HG02678 (cell line): Measurements from ENCODE around the gene CYTIP.

Experiments
- ATAC-seq: cut with Tn5 transposase; IDR thresholded peaks from one replicate; pipeline ENCODE4 v1.9.1; 2021; ENCODE audit warnings: mild to moderate bottlenecking, moderate library complexity; ENCODE audit not compliant: unreplicated experiment

CYTIP gene

GRCh38 chr2:157443795-157444640 is at the start of gene CYTIP:
Gene CYTIP (minus strand): TSS chr2:157444089. CDS start chr2:157444020, 69 bp downstream.
- peak; percentile 41 for ATAC-seq

DNA sequence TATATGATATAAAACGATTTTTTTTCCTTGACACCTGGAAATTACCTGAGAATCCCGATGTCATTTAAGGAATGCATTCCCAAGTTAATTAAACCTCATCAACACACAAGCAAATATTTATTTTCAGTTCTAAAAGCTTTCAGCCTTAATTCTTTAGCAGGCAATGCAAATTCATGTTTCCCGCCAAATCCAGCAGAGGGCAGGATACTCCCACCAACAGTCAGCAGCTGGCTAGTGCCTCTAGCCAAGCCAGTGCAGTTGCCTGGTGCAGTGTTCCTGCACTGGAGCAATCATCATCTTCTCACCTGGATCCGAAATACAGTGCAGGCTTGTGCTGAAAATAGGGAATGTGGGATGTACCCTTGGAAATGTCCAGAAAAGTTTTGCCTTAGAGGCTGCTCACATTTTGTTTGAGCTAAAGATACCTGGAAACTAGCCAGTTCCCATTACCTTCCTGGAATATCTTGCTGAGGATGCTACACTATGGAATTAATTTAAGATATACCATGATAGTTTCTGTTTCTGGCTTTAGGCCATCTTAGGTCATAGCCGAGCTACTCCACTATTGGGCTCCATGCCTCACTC is 48.4 kb upstream of the CYTIP start:
- peak; percentile 97 for ATAC-seq

GRCh38 chr2:157489983-157490382 is 46.1 kb upstream of the CYTIP start:
- no peak for ATAC-seq

DNA sequence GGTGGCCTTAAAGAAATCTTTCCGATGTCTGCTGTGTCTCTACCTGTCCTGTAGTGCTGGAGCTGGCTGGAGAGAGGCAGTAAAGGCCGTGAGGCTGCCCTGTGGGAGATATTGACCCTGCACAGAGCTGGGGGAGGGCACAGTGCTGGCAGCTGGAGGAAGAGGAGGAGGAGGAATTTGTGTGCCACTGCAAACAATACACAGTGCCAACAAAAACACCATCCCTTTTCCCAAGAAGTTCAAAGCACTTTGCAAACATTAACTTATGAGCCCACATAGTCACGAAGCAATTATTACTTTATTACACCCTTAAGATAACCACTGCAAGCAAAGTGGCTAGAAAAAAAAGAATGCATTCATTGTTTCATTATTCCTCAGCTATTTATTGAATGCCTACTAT is 45.0 kb upstream of the CYTIP start:
- no peak for ATAC-seq

DNA sequence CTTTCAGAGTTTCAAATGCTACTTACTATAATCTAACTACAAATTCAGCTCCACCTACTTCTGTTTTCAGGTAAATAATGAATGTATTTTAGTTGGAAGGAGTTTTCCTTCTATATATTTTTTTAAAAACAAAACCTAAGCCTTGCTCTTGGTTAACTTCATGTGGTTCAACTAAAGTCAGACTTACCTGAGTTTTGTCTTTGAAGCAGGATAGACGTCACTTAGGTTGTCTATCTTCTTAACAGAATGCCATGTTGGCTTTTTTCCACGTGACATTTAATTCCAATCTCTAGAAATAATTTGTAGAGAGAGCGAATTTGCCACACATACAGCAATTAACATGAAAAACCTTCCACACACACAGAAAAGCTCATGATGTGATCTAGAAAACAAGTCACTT is 43.9 kb upstream of the CYTIP start:
- no peak for ATAC-seq

GRCh38 chr2:157487271-157487610 is 43.4 kb upstream of the CYTIP start:
- ATAC-seq: no peak

GRCh38 chr2:157486596-157487270 is 42.8 kb upstream of the CYTIP start:
- no peak for ATAC-seq

GRCh38 chr2:157480182-157480961 is 36.5 kb upstream of the CYTIP start:
- peak; percentile 80 for ATAC-seq

- ATAC-seq: peak; percentile 39
Observed at GRCh38 chr2:157479081-157480027, 35.5 kb upstream of the CYTIP start.

- no peak for ATAC-seq
Observed at GRCh38 chr2:157477919-157478318, 34.0 kb upstream of the CYTIP start.

DNA sequence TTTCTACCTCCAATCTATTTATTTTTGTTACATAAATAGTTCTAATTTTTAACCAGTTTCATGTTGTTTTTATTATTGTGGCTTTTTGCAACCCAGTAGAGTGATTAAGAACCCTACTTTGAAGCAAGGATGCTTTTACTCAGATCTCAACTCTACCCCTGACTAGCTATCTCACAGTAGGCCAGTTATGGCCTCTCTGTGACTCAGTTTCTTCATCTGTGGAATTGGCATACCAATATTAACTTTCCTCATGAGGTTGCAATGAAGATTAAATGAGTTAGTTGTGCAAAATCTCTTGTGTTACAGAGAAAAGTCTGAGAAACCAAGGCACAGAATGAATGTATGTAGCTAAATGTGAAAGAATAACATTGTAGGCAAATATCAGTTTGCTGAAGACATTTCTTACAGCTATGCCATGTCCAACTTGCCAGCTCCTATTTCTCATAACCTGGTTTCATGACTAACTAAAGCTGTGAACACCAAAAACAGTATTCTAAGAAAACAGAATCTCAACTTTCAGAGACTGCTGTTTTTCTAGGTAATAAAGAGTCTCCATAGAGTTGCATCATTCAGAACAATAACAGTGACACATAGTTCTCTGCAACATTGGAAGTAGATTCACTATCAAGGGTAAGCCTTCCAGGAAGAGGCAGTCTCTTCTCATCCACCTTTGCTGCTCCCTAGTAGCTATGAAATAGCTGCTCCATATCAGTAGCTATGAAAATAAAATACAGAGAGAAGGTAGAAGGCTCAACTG is 33.2 kb upstream of the CYTIP start:
- no peak for ATAC-seq

GRCh38 chr2:157475722-157476390 is 32.0 kb upstream of the CYTIP start:
- ATAC-seq: no peak

- no peak for ATAC-seq
Observed at GRCh38 chr2:157473581-157473980, 29.7 kb upstream of the CYTIP start.

- no peak for ATAC-seq
Observed at GRCh38 chr2:157471078-157471477, 27.2 kb upstream of the CYTIP start.

DNA sequence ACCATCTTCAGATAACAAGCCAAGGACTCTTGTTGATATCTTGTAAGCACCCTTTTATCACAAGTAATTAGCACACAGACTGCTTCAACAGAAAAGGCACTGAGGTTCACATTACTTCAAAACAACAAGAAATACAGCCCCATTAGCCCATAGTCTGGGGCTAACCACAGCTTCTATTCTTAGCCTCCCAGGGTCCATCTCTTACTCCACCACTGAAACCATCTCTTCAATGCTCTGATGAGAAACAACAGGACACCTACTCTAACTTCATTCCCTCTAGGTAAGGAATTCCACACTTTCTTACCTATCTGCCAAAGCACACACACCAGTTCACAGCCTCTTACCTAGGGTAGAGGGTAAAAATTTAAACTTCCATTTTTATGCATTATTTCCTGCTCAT is 26.4 kb upstream of the CYTIP start:
- ATAC-seq: peak; percentile 47

DNA sequence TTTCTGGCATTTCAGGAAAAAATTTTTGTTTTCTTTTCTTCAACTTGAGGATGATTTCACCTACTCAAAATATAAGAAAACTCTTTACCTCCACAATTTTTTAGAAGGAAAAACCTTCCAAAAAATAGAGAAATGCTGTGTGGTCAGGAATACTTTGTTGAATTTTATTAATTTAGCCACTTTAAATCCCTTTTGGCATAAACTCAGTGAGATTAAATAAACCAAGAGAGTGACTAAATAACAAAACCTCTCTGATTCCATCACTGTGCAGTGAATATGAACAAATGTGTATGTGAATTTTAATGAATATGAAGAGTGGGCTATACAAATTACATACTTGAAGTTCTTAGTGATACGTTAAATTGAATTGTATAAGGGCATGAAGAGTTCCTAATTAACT is 25.8 kb upstream of the CYTIP start:
- no peak for ATAC-seq

- ATAC-seq: peak; percentile 72
Observed at GRCh38 chr2:157468931-157469708, 25.2 kb upstream of the CYTIP start.

DNA sequence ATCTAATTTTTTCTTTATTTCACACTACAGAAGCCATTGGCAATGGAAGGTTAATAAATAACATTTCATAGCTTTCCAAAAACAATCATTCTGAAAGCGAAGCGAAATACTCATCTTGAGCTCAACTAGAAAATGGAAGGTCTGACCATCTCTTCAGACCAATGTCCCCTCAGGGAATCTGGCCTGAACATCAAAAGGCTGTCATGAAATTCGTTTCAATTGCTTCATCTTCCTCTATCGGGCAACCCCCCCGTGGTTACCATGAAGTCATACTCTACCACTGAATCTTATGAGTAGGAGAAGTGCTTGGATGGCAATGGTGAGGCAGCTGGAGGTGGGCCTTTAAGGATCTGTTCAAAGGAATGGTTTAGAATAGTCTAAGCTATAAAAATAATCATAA is 22.9 kb upstream of the CYTIP start:
- peak; percentile 28 for ATAC-seq
